ENCODE data around the gene AP3B1.

Gene AP3B1

GRCh38 chr5:77993855-77994318 is 300.6 kb downstream of the AP3B1 start:
- FAIRE-seq (no peak), DNase-seq (ENCODE audit: extremely low spot score, insufficient read length, low read depth) (no peak)

- FAIRE-seq (no peak), DNase-seq (ENCODE audit: extremely low spot score, insufficient read length, low read depth) (no peak)
These were observed 301.2 kb downstream of the AP3B1 start for GRCh38 chr5:77993141-77993854.

- DNase-seq (ENCODE audit: extremely low spot score, insufficient read length, low read depth) (no peak), FAIRE-seq (no peak)
These were observed 303.4 kb downstream of the AP3B1 start for GRCh38 chr5:77991084-77991483.

- FAIRE-seq (no peak), DNase-seq (ENCODE audit: extremely low spot score, insufficient read length, low read depth) (no peak)
These were observed 304.5 kb downstream of the AP3B1 start for GRCh38 chr5:77990020-77990419.

- DNase-seq (ENCODE audit: extremely low spot score, insufficient read length, low read depth), result no peak
- FAIRE-seq, result no peak
These were observed 306.5 kb downstream of the AP3B1 start for GRCh38 chr5:77987988-77988387.

GRCh38 chr5:77987331-77987730 is 307.2 kb downstream of the AP3B1 start:
- no peak for FAIRE-seq
- DNase-seq (ENCODE audit: extremely low spot score, insufficient read length, low read depth), result no peak

- FAIRE-seq (no peak), DNase-seq (ENCODE audit: extremely low spot score, insufficient read length, low read depth) (no peak)
These were observed 308.2 kb downstream of the AP3B1 start for GRCh38 chr5:77986261-77986660.

- DNase-seq (ENCODE audit: extremely low spot score, insufficient read length, low read depth) (no peak), FAIRE-seq (no peak)
These were observed 309.3 kb downstream of the AP3B1 start for GRCh38 chr5:77985247-77985646.

- FAIRE-seq (no peak), DNase-seq (ENCODE audit: extremely low spot score, insufficient read length, low read depth) (no peak)
These were observed 309.9 kb downstream of the AP3B1 start for GRCh38 chr5:77984587-77984986.

GRCh38 chr5:77983482-77984199 is 310.9 kb downstream of the AP3B1 start:
- FAIRE-seq, result no peak
- DNase-seq (ENCODE audit: extremely low spot score, insufficient read length, low read depth), result no peak

GRCh38 chr5:77981820-77982219 is 312.7 kb downstream of the AP3B1 start:
- DNase-seq (ENCODE audit: extremely low spot score, insufficient read length, low read depth), result no peak
- FAIRE-seq, result no peak

- no peak for FAIRE-seq
- DNase-seq (ENCODE audit: extremely low spot score, insufficient read length, low read depth), result no peak
These were observed 319.9 kb downstream of the AP3B1 start for GRCh38 chr5:77974576-77974975.

- no peak for DNase-seq (ENCODE audit: extremely low spot score, insufficient read length, low read depth)
- no peak for FAIRE-seq
These were observed 321.3 kb downstream of the AP3B1 start for GRCh38 chr5:77973253-77973609.

- peak; percentile 33 for FAIRE-seq
- DNase-seq (ENCODE audit: extremely low spot score, insufficient read length, low read depth), result peak; percentile 48
These were observed 321.8 kb downstream of the AP3B1 start for GRCh38 chr5:77972469-77973252.

GRCh38 chr5:77971776-77972468 is 322.6 kb downstream of the AP3B1 start:
- DNase-seq (ENCODE audit: extremely low spot score, insufficient read length, low read depth) (no peak), FAIRE-seq (no peak)

- FAIRE-seq (no peak), DNase-seq (ENCODE audit: extremely low spot score, insufficient read length, low read depth) (no peak)
These were observed 323.6 kb downstream of the AP3B1 start for GRCh38 chr5:77970891-77971290.

GRCh38 chr5:77963795-77964194 is 330.7 kb downstream of the AP3B1 start:
- no peak for DNase-seq (ENCODE audit: extremely low spot score, insufficient read length, low read depth)
- FAIRE-seq, result no peak

GRCh38 chr5:77960863-77961396 is 333.6 kb downstream of the AP3B1 start:
- no peak for FAIRE-seq
- no peak for DNase-seq (ENCODE audit: extremely low spot score, insufficient read length, low read depth)

- FAIRE-seq (no peak), DNase-seq (ENCODE audit: extremely low spot score, insufficient read length, low read depth) (no peak)
These were observed 334.2 kb downstream of the AP3B1 start for GRCh38 chr5:77960305-77960704.
